HG03442 (cell line): ENCODE results near the gene DOC2B.
"Not testable (repeated sequence)": the region's sequence is repeated elsewhere in the genome, so short reads cannot be mapped to it uniquely, and the experiment has no call there.

Experiments used
- ATAC-seq: cut with Tn5 transposase; IDR thresholded peaks from one replicate; pipeline ENCODE4 v1.9.1; 2021; ENCODE audit warnings: mild to moderate bottlenecking, moderate library complexity; ENCODE audit not compliant: unreplicated experiment

DOC2B gene

DNA sequence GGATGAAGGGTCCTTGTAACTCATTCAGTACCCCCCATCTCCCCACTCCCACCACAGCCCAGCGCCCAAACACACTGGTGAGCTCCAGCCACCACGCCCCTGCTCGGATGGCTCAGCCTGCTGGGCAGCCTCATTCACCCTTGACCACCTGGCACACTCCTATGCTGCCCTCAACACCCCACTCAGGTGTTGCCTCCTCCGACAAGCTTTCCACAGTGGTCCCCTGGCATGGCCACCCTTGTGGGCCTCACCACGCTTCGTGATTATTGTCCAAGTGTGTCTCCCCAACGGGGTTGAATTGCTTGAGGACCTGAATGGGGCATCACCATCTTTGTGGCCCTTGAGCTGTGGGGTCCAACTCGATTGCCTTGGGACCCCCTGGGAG lies 12.0 kb upstream of the DOC2B start:
- no peak for ATAC-seq

DNA sequence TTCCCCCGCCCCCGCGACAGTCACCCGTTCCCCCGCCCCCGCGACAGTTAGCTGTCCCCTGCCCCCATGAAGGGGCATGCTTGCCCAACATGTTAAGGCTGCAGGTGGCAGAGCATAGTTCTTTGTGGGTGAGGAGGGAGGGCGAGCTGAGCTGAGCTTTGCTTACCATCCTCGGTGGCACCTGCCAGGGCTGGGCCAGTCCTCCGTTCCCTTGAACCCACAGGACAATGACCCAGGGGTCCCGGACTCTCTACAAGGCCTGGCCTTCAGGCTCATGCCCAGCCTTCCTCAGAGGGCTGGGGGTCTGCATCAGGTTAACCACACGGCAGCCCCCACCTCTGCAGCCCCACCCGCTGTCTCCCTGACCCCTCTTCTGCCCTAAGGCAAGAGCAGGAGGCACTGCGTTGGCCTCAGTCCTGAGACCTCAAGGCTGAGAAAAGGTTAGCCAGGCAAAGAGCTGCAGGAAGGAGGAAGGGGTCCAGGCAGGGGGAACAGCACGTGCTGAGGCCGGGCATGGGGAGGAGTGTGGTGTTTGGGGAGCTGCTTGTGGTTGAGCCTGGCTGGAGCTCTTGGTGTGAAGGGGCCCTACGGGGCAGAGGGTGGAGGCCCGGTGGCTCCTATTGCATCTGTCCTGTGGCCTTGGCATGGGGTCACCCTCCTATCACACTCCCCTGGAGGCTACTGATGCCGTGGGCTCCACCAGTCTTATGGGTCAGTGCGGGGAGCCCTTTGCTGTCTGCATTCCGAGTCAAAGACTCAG lies 11.4 kb upstream of the DOC2B start:
- no peak for ATAC-seq

DNA sequence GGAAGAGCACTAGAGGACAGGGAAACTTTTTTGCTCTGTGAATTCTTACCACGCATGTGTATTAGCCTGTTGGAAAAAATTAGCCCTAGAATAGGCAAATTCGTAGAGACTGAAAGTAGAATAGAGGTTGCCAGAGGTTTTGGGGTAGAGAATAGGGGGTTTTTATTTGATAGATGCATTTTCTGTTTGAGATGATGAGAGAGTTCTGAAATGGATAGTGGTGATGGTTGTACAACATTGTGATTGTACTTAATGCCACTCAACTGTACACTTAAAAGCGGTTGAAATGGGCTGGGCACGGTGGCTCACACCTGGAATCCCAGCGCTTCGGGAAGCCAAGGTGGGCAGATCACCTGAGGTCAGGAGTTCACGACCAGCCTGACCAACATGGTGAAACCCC lies 8.0 kb upstream of the DOC2B start:
- ATAC-seq: no peak

DNA sequence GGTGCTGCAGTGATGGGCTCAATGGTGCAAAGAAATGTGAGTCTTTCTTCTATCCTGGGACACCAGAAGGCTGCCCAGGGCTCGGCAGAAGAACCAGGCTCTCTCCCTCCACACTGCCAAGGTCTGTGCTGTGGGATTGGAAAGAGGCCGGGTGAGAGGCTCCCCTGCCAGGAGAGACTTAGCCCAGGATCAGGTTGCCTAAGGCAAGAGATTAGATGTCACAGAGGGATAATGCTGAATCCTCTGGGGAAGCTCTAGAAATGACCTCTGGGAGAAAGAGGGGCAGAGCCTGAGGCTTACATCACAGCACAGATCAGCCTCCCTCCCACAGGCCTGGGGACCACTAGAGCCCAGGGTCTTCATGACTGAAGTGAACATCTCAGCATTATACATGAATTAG lies 5.7 kb upstream of the DOC2B start:
- no peak for ATAC-seq

DNA sequence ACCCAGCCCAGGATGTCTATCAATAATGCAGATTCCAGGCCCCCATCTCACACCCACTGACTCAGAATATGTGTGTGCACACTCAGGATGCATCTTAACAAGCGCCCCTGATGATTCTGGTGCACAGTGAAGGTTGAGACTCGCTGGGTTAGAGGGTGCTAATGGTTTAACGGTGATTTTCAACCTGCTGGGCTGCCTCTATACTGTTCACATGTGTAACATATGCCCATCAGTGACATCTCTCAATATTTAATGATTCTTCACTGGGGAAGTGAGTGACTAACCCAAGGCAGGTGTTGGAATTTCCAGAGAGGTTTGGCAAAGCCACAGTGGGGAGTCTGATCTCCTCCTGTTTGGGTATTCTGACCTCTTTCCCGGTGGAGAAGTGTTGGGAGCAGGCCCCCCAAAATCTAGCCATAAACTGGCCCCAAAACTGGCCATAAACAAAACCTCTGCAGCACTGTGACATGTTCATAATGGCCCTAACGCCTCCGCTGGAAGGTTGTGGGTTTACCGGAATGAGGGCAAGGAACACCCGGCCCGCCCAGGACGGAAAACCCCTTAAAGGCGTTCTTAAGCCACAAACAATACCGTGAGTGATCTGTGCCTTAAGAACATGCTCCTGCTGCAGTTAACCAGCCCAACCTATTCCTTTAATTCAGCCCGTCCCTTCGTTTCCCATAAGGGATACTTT lies 4.1 kb upstream of the DOC2B start:
- ATAC-seq: no peak

DNA sequence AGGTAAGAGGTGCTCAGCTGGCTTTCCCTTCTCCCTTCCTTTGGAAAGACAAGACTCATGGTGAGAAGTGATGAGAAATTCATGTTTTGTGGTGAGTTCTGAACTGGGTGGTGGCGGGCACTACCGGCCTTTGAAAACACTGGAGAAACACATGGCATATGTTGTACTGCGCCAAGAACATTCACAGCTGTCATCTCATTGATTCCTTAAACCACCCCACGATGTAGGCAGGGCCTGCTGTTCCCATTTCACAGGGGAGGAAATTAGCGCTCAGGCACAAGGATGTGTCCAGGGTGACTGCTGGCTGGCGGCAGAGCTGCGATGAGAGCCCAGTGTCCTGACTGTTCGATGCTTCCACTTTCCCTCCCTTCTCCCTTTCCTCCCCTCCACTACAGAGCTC lies 1.6 kb upstream of the DOC2B start:
- no peak for ATAC-seq

DNA sequence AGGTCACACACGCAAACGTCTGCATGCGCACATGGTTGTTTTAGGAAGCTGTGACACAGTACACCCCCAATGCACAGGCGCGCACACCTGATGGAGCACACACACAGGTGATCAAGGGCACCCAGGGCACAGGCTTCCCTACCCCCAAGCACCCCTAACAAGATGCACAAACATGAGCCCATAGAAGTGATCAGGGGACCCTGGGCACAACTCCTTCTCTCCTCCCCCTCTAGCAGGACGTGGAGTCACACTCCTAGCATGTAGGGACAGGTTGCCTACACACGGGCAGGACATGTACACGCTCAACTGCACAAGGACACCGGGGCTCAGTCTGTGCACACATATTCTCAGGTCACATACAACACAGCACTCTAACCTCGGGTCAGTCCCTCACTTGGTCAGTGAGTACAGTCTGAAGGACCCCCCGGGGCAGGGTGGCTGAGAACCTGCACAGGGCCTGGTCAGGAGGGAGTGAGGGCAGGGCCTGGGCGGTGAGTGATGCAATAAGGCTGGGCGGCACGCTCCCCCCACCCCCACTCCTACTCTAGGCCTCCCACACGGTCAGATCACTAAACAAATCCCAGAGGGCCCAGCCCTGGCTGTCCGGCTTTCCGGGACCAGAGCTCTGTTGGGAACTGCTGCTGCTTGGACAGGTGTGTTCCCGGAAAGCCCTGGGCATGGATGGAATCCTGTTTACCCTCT lies 751 bp upstream of the DOC2B start:
- ATAC-seq: no peak

DNA sequence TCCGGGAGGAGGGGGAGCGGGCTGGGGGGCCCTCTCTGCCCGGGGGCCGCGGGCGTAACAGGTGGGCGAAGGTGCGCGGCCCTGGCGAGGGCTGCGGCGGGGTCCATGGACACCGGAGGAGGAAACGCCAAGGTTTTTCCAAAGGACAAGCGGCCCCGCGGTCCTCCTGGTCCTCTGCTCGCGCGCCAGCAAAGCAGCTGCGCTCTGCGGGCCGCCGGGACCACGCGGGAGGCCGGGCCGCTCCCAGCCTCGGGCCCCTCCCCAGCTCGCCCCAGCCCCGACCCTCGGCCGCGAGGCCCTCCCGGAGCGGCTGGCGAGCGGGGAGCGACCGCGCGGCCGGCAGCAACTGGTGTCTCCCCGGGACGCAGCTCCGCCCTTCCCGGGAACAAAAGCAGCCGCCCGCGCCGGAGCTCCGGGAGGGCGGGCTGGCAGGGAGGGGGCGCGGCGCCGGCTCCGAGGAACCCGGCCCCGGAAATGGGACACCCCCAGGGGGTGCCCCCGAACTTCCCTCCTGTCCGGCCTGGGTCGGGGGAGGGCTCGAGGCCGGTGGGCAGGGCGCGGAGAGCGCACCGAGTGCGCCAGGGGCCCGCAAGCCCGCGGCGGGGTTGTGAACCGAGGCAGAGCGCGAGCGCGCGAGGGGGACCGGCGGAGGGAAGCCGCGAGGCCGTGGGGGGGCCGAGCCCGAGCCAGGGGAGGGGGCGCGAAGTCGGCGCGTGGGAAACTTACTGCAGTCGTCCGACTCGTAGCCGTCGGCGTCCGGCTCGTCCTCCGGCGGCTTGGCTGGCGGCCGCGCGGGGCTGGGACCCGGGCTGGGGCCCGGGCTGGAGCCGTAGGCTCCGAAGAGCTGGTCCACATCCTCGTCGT lies 837 bp downstream of the DOC2B start:
- no peak for ATAC-seq

DNA sequence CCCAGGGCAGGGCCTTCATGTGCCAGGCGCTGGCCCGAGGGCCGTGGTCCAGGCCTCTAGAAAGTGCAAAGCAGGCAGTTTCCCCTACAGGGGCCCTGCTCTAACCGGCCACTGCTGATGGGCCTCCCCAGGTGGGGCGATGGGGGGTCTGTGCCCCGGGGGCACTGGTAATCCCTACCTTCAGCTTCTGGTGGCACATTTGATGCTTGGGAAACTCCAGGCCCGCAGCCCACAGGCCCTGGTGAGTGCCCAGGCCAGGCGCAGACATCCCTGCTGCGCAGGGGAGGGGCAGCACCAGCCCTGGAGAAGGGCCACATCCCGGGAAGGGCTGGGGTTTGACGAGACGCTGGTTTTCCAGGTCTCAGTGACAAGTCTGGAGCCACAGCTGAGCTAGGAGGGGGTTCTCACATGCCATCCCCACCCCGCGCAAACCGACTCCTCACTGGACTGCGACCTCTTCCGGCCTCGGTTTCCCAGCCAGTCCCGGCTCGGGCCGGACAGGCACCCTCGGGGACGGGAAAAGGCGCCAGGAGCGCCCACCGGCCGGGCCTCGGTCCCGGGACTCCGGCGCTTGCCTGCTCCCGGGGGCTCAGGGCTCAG lies 1.6 kb downstream of the DOC2B start:
- ATAC-seq: no peak

DNA sequence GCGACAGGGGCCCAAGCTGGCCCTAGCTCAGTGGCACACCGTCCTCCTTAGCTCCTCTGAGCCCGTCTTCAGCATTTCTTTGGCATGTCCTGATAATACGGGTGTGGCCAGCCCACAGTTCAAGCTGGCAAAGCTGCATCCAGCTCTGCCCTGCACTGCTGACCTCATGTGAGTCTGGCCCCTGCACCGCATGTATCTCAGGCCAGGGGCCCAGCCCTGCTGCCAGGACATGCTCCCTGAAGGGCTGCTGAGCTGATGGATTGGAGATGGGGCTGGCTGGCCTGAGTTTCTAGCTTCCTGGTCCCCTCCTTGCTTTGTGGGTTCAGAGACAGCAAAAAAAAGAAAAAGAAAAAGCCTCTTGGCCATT lies 2.4 kb downstream of the DOC2B start:
- no peak for ATAC-seq

DNA sequence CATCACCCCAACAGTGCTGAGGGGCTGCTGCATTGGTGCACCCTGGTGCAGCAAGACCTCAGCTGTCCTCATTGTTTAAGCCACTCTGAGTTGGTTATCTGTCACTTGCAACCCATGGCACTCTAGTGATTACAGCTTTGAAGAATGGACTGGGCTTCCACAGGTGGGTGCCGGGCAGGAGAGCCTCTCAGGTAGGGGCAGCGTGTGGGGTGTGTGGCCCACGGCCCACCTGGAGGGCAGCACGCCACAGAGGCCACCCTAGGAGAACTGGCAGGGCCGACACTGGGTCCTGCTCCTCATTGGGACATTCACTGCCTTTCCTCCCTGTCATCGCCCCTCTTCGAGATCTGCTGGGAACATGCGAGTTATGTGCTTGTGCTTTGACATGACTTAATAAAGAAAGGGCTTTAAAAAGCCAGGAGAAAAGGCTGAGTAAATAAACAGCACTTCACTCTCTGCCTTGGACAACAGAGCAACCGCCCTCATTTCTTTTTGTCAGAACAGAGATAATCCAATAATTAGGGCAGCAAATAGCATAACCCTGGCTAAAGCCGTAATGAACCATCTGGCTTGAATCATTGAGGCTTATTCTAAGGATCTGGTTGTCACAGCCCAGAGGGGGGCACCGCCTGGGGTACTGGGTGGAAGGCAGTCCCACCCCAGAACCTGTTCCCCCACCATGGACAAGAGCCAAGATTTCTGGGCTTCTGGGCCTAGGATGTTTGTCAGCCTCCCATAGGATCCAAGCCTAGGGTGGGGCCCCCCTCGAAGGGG lies 3.0 kb downstream of the DOC2B start:
- no peak for ATAC-seq

DNA sequence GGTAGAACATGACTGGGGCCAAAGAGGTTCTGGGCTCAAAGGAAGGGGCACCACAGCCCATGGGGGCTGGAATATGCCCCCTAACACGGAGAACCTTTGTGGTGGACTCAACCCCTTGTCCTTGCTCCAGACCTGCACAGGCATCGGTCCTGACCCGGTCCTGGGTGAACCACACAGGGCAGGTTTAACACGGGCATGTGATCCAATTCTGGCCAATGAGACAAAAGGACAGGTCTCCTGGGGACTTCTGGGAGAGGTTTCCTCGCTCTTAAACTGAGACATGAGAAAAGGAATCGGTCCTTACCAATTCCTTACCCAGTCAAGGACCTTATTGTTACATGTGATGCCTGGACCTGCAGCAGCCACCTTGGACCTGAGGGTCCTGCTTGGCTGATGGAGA lies 3.7 kb downstream of the DOC2B start:
- ATAC-seq: no peak

DNA sequence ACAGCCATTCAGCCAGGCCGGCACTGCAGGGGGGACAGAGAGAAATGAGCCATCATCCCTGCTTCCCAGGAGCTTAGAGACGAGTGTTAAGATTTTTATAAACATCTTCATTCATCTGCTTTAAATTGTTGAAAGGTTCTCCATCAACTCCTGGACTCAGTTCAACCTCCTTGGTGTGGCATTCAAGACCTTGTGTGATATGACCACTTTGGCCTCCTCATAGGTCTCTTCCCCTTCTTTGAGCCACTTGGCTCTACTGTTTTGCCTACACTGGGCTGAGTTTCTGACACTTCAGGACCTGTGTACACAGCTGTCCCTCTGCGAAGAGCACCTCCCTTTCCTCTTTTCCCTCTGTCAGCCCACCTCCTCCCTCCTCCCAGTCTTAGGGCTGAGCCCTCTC lies 4.3 kb downstream of the DOC2B start:
- ATAC-seq: no peak

DNA sequence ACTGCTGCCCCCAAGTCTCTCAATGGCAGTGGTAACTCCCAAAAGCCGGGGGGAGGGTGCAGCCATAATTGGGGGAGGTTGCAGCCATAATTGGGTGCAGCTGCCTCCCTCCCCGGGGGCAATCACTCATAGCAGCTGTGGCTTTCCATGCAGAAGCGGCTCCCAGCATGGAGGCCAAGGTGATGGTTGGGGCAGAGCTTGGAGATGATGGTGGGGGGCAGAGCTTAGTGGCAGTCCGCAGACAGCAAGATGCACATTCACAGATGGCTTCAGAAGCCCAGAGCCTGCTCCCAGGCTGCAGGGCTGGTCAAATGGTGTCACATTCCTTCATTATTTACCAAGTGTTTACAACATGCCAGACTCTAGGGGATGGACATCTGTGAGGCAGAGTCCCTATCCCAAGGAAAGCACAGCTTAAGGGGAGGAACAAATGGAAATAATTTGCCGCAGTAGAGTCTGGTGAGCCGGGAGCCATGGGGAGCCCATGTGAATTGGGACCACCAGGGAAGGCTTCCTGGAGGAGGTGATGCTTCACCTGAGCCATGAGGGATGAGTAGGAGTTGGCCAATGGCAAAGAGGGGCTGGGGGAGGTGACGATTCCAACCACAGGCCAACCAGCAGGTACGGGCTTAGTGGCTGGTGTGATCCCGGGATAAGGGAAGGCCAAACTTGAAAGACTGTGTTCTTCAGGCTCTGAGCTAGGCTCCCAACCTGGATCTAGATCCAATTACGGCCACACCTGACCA lies 8.1 kb downstream of the DOC2B start:
- ATAC-seq: no peak

DNA sequence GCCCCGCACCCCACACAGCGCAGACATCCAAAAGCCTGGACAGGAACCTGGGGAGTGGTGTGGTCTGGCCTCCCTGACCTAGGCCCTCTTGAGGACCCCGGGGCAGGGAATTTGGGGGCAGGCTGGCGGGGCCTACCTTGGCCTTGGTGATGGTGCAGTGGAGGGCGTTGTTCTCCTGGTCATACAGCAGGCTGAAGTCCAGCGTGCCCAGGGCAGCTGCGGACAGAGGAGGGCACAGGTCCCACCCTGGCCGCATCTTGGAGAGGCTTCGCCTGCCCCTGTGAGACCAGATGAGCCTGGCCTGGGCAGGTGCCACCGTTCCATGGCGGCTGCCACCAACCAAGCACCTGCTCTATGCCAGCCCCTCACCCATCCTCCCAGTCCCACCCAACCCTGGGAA lies 9.0 kb downstream of the DOC2B start:
- ATAC-seq: no peak

DNA sequence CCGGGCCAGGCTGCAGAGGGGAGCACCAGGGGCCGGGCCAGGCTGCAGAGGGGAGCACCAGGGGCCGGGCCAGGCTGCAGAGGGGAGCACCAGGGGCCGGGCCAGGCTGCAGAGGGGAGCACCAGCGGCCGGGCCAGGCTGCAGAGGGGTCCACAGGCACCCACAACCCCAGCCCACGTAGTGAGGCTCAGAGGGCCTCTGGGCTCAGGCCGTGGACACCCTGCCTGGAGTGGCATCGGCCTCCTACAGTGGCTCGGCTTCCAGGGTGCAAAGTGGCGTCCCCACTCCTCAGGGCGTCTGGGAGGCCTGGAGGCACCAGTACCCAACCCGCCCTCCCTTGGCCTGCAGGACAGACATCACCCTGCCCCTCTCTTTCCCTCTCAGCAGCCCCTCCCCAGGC lies 9.6 kb downstream of the DOC2B start:
- no peak for ATAC-seq

DNA sequence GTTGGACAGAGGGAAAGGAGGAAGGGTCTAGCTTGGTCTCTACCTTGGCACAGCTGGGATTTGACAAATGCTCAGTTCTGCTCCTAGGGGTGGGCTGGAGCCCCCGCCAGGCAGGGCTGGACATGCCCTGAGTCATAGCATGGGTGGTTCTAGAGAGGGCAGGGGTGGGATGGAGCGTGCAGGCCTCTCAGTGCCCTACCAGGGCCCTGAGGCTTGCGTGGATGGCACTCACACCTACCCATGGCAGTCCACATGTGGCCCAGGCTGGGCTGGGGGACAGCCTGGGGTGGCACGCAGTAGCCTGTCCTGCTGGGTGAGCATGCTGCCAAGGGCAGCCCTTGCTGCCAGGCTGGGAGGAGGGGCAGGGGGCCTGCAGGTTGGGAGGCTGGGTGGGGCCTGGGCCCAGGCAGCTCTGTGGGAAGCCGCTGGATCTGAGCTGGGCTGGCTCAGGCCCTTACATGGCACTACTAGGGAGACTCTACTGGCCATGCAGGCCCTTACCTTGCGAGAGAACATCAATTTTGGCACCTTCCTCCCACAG lies 11.2 kb downstream of the DOC2B start:
- ATAC-seq: no peak

DNA sequence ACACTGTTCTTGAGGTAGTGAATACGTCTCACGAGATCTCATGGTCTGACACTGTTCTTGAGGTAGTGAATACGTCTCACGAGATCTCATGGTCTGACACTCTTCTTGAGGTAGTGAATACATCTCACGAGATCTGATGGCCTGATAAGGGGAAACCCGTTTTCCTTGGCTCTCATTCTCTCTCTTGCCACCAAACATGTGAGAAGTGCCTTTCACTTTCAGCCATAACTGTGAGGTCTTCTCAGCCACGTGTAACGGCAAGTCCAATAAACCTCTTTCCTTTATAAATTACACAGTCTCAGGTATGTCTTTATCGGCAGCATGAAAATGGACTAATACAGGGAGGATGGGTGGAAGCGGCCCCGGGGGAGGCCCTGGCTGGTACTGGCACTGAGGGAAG lies 12.8 kb downstream of the DOC2B start:
- ATAC-seq: not testable (repeated sequence)

DNA sequence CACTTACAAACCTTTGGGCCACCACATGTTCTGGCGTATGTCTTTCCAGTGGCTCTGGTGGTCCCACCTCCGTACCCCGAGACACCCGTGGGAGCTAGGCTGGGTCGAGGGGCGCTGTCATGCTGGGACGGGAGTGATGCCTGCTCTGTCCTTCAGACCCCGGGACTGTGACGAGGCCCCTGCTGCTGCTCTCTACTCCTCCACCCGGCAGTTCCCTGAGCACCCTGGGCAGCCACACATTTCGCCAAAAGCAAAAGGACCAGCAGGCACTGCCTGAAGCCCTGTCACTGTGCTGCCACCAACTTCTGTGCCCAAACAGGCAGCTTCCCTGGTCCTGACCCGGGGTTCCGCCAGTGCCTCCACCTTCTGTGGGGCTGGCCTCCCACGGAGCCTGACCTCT lies 15.5 kb downstream of the DOC2B start:
- ATAC-seq: no peak
